Activated CD4-positive, alpha-beta T cell treated with anti-CD3 and anti-CD28 coated beads, Interleukin-2, amount 10 ng/mL, durations not matched to agents 24 days and 14 days (primary cell): ENCODE results near the gene PCDHB3. TPM values are rescaled to one million over a fixed set of nuclear protein-coding genes. Genes with fewer than 3 reads are reported as not detected.
"Not testable (repeated sequence)": the region's sequence is repeated elsewhere in the genome, so short reads cannot be mapped to it uniquely, and the experiment has no call there.

ENCODE experiments used
- DNase-seq: peaks from one replicate; pipeline ENCODE4 v3.0.0; 2022
- H3K27ac Mint-ChIP-seq: one replicate; pipeline ENCODE4 v1.8.0; 2022; ENCODE audit warnings: mild to moderate bottlenecking, mixed read lengths
- H3K27me3 Mint-ChIP-seq: one replicate; pipeline ENCODE4 v1.8.0; 2022; ENCODE audit warnings: mixed read lengths
- H3K36me3 Mint-ChIP-seq: one replicate; pipeline ENCODE4 v1.8.0; 2022; ENCODE audit warnings: low read depth, mild to moderate bottlenecking, mixed read lengths
- H3K4me1 Mint-ChIP-seq: one replicate; pipeline ENCODE4 v1.8.0; 2021; ENCODE audit warnings: mixed read lengths
- H3K4me3 Mint-ChIP-seq: one replicate; pipeline ENCODE4 v1.8.0; 2022; ENCODE audit warnings: mild to moderate bottlenecking, moderate library complexity, mixed read lengths
- H3K9me3 Mint-ChIP-seq: one replicate; pipeline ENCODE4 v1.8.0; 2021; ENCODE audit warnings: mixed read lengths
- intact Hi-C: fragments of 100-400 bp; cut with micrococcal nuclease; formaldehyde crosslinking; loops from one replicate; pipeline ENCODE4 v1.15.1; 2023
- total RNA-seq: library from RNA; stranded (reverse); gene quantifications from 2 replicates; pipeline ENCODE4 v1.2.3, GENCODE V29; 2022

Gene PCDHB3
- total RNA-seq: not detected in 2 replicates

GRCh38 chr5:141100243-141100805 is at the start of gene PCDHB3:
Gene PCDHB3, plus strand, starts transcription at chr5:141100473. Its CDS starts 177 bp downstream, at chr5:141100650.
- H3K36me3 Mint-ChIP-seq: no peaks in the 10 kb centered on the region
- peaks cover 24% of the 10 kb centered on the region for H3K9me3 Mint-ChIP-seq
- H3K4me3 Mint-ChIP-seq: no peak within 1 kb of the TSS
- intact Hi-C loops: no loop called here
- no peaks in the 10 kb centered on the region for H3K27me3 Mint-ChIP-seq
- peak; percentile 65 for DNase-seq
- no peak within 1 kb of the TSS for H3K27ac Mint-ChIP-seq
- no peaks in the 10 kb centered on the region for H3K4me1 Mint-ChIP-seq

GRCh38 chr5:141050622-141051520 is 49.4 kb upstream of the PCDHB3 start, which contains the start of gene PCDHB1:
Gene PCDHB1, plus strand, starts transcription at chr5:141051374. Its CDS starts 97 bp downstream, at chr5:141051471.
- Mint-ChIP-seq H3K4me3 (no peak within 1 kb of the TSS), H3K27ac (no peak within 1 kb of the TSS), H3K27me3 (peaks cover 2% of the 10 kb centered on the region), H3K9me3 (peaks cover 24% of the 10 kb centered on the region), H3K36me3 (no peaks in the 10 kb centered on the region), H3K4me1 (no peaks in the 10 kb centered on the region)
- intact Hi-C loops: no loop called here
- DNase-seq: no peak

DNA sequence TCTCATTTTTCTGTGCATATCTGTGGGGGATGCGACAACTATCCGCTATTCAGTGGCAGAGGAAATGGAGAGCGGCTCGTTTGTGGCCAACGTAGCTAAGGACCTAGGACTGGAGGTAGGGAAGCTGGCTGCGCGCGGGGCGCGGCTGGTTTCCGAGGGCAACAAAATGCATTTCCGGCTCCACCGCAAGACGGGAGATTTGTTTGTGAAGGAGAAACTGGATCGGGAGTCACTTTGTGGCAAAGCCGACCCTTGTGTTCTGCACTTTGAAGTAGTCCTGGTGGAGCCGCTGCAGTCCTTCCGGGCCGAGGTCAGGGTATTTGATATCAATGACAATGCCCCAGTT is 48.8 kb upstream of the PCDHB3 start:
- H3K4me3 Mint-ChIP-seq: no peak overlapping the region
- H3K9me3 Mint-ChIP-seq: peaks cover 24% of the 10 kb centered on the region
- no peaks in the 10 kb centered on the region for H3K4me1 Mint-ChIP-seq
- no peak for DNase-seq
- H3K36me3 Mint-ChIP-seq: no peaks in the 10 kb centered on the region
- H3K27me3 Mint-ChIP-seq: peaks cover 2% of the 10 kb centered on the region
- H3K27ac Mint-ChIP-seq: no peak overlapping the region
- intact Hi-C loops: no loop called here

GRCh38 chr5:141077826-141078225 is 22.4 kb upstream of the PCDHB3 start:
- no peak overlapping the region for H3K4me3 Mint-ChIP-seq
- no peaks in the 10 kb centered on the region for H3K4me1 Mint-ChIP-seq
- no peaks in the 10 kb centered on the region for H3K36me3 Mint-ChIP-seq

DNA sequence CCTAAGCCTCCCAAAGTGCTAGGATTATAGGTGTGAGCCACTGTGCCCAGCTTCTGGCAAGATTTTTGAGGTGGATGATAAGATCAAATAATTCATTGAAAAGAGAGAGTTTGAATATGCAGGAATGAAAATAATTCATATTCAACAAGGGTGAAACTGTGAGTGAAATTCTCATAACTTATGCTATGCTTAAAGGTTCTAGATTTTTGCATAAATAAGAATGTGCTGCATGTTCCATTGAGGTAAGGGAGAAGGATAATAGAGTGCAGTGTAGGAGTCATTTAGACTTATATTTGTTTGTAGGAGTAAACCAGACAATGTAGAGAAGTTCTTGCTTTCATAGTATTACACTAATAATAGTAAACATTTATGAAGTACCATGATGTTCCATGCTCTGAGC is 18.0 kb upstream of the PCDHB3 start:
- no peak for DNase-seq
- H3K36me3 Mint-ChIP-seq: no peaks in the 10 kb centered on the region
- H3K4me3 Mint-ChIP-seq: no peak overlapping the region
- H3K9me3 Mint-ChIP-seq: peaks cover 13% of the 10 kb centered on the region
- no peaks in the 10 kb centered on the region for H3K27me3 Mint-ChIP-seq
- intact Hi-C loops: no loop called here
- H3K4me1 Mint-ChIP-seq: no peaks in the 10 kb centered on the region
- H3K27ac Mint-ChIP-seq: no peak overlapping the region

More at GRCh38 chr5:141077826-141078225, 22.4 kb upstream of the PCDHB3 start:
- Mint-ChIP-seq H3K27me3 (peaks cover 2% of the 10 kb centered on the region), H3K27ac (no peak overlapping the region), H3K9me3 (peaks cover 10% of the 10 kb centered on the region)
- intact Hi-C loops: no loop called here
- DNase-seq: no peak

GRCh38 chr5:141084487-141084989 is 15.7 kb upstream of the PCDHB3 start:
- Mint-ChIP-seq H3K9me3 (peaks cover 9% of the 10 kb centered on the region), H3K4me3 (peak overlapping the region; percentile 85), H3K4me1 (no peaks in the 10 kb centered on the region), H3K27me3 (no peaks in the 10 kb centered on the region), H3K36me3 (no peaks in the 10 kb centered on the region), H3K27ac (no peak overlapping the region)
- intact Hi-C loops: no loop called here
- peak; percentile 75 for DNase-seq

DNA sequence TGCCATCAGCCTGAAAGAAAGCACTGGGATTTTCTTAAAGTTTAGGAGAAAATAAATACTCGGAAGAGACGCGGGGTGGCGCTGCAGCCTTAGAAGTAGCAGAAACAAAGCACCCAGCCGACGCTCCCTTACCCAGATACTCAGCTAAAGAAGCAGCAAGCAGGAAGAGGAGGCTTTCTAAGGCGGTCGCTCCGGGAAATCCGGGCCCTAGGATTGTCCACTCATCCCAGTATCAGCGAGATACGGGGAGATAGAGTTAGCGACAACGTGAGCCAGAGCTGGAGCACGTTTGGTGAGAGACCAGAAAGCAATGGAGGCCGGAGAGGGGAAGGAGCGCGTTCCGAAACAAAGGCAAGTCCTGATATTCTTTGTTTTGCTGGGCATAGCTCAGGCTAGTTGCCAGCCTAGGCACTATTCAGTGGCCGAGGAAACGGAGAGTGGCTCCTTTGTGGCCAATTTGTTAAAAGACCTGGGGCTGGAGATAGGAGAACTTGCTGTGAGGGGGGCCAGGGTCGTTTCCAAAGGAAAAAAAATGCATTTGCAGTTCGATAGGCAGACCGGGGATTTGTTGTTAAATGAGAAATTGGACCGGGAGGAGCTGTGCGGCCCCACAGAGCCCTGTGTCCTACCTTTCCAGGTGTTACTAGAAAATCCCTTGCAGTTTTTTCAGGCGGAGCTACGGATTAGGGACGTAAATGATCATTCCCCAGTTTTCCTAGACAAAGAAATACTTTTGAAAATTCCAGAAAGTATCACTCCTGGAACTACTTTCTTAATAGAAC is 5.6 kb upstream of the PCDHB3 start, which contains the start of gene PCDHB2:
TSS of gene PCDHB2 (plus strand) at position 135 of the 782 bp plus-strand sequence. CDS start at position 311, 176 bp downstream.
- Mint-ChIP-seq H3K27ac (no peak within 1 kb of the TSS), H3K36me3 (no peaks in the 10 kb centered on the region), H3K9me3 (peaks cover 16% of the 10 kb centered on the region), H3K4me3 (peak within 1 kb of the TSS; percentile 54), H3K27me3 (peaks cover 3% of the 10 kb centered on the region), H3K4me1 (no peaks in the 10 kb centered on the region)
- intact Hi-C loops: no loop called here
- DNase-seq: no peak

- peaks cover 3% of the 10 kb centered on the region for H3K27me3 Mint-ChIP-seq
- H3K4me1 Mint-ChIP-seq: no peaks in the 10 kb centered on the region
- H3K27ac Mint-ChIP-seq: no peak overlapping the region
- intact Hi-C loops: no loop called here
- peaks cover 21% of the 10 kb centered on the region for H3K9me3 Mint-ChIP-seq
- no peaks in the 10 kb centered on the region for H3K36me3 Mint-ChIP-seq
- no peak for DNase-seq
- H3K4me3 Mint-ChIP-seq: no peak overlapping the region
Measured at GRCh38 chr5:141095263-141095641, 5.0 kb upstream of the PCDHB3 start.

- H3K27me3 Mint-ChIP-seq, H3K27ac Mint-ChIP-seq, H3K4me3 Mint-ChIP-seq, H3K36me3 Mint-ChIP-seq, H3K4me1 Mint-ChIP-seq, DNase-seq, intact Hi-C loops: not testable (repeated sequence)
- H3K9me3 Mint-ChIP-seq: peaks cover 29% of the 10 kb centered on the region
Measured at GRCh38 chr5:141096181-141096580, 4.1 kb upstream of the PCDHB3 start.

DNA sequence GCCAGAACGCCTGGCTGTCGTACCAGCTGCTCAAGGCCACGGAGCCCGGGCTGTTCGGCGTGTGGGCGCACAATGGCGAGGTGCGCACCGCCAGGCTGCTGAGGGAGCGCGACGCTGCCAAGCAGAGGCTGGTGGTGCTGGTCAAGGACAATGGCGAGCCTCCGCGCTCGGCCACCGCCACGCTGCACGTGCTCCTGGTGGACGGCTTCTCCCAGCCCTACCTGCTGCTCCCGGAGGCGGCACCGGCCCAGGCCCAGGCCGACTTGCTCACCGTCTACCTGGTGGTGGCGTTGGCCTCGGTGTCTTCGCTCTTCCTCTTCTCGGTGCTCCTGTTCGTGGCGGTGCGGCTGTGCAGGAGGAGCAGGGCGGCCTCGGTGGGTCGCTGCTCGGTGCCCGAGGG is 3.7 kb upstream of the PCDHB3 start:
- DNase-seq, intact Hi-C loops, H3K4me3 Mint-ChIP-seq, H3K4me1 Mint-ChIP-seq, H3K27me3 Mint-ChIP-seq, H3K36me3 Mint-ChIP-seq, H3K27ac Mint-ChIP-seq: not testable (repeated sequence)
- peaks cover 32% of the 10 kb centered on the region for H3K9me3 Mint-ChIP-seq

- no peak for DNase-seq
- no peaks in the 10 kb centered on the region for H3K27me3 Mint-ChIP-seq
- H3K4me3 Mint-ChIP-seq: no peak overlapping the region
- H3K4me1 Mint-ChIP-seq: no peaks in the 10 kb centered on the region
- H3K36me3 Mint-ChIP-seq: no peaks in the 10 kb centered on the region
- H3K9me3 Mint-ChIP-seq: peaks cover 25% of the 10 kb centered on the region
- intact Hi-C loops: no loop called here
- H3K27ac Mint-ChIP-seq: no peak overlapping the region
Measured at GRCh38 chr5:141101059-141101458, 786 bp downstream of the PCDHB3 start.

GRCh38 chr5:141102070-141102469 is 1.8 kb downstream of the PCDHB3 start:
- DNase-seq, H3K4me1 Mint-ChIP-seq, H3K4me3 Mint-ChIP-seq, H3K27ac Mint-ChIP-seq, H3K27me3 Mint-ChIP-seq, intact Hi-C loops, H3K36me3 Mint-ChIP-seq: not testable (repeated sequence)
- peaks cover 26% of the 10 kb centered on the region for H3K9me3 Mint-ChIP-seq

DNA sequence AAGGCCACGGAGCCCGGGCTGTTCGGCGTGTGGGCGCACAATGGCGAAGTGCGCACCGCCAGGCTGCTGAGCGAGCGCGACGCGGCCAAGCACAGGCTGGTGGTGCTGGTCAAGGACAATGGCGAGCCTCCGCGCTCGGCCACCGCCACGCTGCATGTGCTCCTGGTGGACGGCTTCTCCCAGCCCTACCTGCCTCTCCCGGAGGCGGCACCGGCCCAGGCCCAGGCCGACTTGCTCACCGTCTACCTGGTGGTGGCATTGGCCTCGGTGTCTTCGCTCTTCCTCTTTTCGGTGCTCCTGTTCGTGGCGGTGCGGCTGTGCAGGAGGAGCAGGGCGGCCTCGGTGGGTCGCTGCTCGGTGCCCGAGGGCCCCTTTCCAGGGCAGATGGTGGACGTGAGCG is 2.2 kb downstream of the PCDHB3 start:
- intact Hi-C loops, H3K27ac Mint-ChIP-seq, H3K4me3 Mint-ChIP-seq, H3K36me3 Mint-ChIP-seq, H3K27me3 Mint-ChIP-seq, H3K4me1 Mint-ChIP-seq, DNase-seq: not testable (repeated sequence)
- H3K9me3 Mint-ChIP-seq: peaks cover 30% of the 10 kb centered on the region

- H3K4me3 Mint-ChIP-seq: no peak overlapping the region
Measured at GRCh38 chr5:141105350-141105749, 5.1 kb downstream of the PCDHB3 start.

More at GRCh38 chr5:141105350-141105749, 5.1 kb downstream of the PCDHB3 start:
- Mint-ChIP-seq H3K27me3 (no peaks in the 10 kb centered on the region), H3K36me3 (no peaks in the 10 kb centered on the region), H3K27ac (no peak overlapping the region), H3K9me3 (peaks cover 21% of the 10 kb centered on the region), H3K4me1 (no peaks in the 10 kb centered on the region)
- intact Hi-C loops: no loop called here
- DNase-seq: no peak
